GM10266 (cell line): Measurements from ENCODE around the gene KIN.
A peak's percentile ranks its signal among the peaks of the same experiment; 100 is the strongest.
"Not testable (repeated sequence)": the region's sequence is repeated elsewhere in the genome, so short reads cannot be mapped to it uniquely, and the experiment has no call there.

Source experiments
- DNase-seq: peaks from one replicate; pipeline ENCODE4 v3.0.0; 2012; ENCODE audit errors: extremely low spot score
- TF ChIP-seq, protein P1 (sequence below): IDR thresholded peaks from 2 replicates; pipeline ENCODE4 v1.5.1; 2012; ENCODE audit warnings: mild to moderate bottlenecking, low read depth; ENCODE audit not compliant: control insufficient read depth, insufficient read depth; ENCODE audit errors: missing control alignments

KIN gene

DNA sequence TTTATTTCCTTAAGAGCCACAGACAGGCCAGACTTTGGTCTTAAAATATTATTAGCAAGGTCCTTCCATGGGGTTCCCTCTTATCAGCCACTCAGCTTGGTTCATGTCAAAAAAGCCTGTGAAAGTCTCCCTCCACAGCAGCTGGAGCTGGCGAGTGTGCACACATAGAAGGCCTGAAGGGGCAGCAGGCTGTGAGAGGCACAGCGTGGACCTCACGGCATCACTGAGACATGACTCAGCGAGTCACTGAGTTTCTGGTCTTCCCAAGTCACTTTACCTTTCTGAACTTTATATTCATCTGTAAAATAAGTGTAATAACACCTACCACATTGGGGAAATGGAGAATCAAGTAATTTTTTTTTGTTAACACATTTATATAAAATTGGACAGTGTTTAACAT, 39.2 kb upstream of the KIN start:
- TF ChIP-seq, protein P1, sequence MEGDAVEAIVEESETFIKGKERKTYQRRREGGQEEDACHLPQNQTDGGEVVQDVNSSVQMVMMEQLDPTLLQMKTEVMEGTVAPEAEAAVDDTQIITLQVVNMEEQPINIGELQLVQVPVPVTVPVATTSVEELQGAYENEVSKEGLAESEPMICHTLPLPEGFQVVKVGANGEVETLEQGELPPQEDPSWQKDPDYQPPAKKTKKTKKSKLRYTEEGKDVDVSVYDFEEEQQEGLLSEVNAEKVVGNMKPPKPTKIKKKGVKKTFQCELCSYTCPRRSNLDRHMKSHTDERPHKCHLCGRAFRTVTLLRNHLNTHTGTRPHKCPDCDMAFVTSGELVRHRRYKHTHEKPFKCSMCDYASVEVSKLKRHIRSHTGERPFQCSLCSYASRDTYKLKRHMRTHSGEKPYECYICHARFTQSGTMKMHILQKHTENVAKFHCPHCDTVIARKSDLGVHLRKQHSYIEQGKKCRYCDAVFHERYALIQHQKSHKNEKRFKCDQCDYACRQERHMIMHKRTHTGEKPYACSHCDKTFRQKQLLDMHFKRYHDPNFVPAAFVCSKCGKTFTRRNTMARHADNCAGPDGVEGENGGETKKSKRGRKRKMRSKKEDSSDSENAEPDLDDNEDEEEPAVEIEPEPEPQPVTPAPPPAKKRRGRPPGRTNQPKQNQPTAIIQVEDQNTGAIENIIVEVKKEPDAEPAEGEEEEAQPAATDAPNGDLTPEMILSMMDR = no peak
- no peak for DNase-seq

DNA sequence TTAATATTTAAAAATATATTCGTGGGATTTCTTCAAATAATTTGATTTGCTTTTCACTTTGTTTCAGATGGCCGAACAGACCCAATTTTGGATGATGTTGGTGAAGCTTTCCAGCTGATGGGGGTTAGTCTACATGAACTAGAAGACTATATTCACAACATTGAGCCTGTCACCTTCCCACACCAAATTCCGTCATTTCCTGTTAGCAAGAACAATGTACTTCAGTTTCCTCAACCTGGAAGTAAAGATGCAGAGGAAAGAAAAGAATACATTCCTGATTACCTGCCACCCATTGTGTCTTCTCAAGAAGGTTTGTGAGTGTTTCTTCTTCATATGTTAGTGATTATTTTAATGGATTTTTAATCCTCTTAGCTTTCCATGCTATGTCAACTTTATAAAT, 36.5 kb upstream of the KIN start:
- no peak for DNase-seq
- TF ChIP-seq, protein P1 = no peak

DNA sequence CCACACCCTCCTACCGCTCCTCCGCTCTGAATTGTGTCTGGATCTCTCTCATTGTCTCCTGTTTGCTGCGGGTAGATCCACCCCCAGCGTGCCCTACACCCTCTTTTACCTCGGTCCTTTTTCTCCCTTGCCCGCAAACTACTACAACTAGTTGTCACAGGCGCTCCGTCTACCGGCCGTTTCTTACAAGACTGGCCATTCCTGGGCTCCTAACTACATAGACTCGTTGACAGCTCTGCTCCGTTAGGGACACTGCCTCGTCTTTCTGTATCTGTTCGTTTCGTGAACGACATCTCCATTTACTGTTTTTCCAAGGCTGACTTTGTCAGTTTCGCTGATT, 31.3 kb upstream of the KIN start:
- DNase-seq = peak; percentile 48
- TF ChIP-seq, protein P1 = peak; percentile 50

DNA sequence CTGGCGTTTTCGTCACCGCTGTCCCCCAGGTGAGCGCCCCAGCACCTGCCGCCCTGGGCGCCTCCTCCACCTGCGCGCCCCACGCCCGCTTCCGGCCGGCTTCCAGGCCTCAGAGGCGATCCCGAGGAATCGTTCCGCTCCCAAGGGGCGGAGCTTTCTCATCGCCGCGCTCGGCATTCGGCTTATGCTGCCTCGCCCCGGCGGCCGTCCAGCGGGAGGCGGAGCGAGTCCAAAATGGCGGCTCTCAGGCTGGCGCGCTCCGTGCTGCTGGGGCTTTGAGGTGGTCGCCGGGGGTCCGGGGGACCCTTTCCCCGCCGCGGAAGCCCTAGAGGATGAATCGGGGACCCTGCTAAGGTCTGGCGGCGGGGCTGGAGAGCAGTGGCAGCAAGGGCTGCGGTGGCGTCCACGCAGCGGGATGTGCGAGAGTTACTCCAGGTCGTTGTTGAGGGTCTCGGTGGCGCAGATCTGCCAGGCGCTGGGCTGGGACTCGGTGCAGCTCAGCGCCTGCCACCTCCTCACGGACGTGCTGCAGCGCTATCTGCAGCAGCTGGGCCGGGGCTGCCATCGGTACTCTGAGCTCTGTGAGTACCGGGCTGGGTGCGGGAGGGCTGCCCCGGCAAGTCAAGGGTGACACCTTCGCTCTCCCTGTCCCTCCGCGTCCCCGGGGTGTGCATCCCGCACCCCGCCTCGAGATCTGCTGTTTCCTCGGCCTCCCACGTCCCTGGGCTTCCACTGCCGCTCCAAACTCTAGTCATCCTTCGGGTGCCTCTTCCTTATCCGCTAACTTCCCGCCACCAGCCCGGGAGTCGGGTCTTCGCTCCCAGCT, 30.7 kb upstream of the KIN start, which contains the start of gene TAF3:
TSS of gene TAF3 (plus strand) at position 211 of the 826 bp plus-strand sequence. CDS start at position 416, 205 bp downstream.
- TF ChIP-seq, protein P1 = no peak
- DNase-seq = peak; percentile 90

DNA sequence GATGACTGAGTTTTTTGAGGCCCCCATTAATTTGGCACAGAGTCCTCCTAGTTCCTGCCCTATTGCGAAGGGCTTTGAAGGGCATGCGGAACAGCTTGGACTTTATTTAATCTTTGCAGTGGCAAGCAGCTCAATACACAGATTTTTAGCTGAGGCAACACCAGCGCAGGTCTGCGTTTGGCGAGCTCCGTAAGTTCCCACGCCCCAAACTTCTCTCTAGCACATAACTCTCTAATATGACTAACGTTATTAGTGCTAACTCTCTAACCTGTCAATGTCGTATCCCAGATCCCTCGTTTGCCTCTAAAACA, 30.1 kb upstream of the KIN start:
- TF ChIP-seq, protein P1 = no peak
- peak; percentile 14 for DNase-seq

DNA sequence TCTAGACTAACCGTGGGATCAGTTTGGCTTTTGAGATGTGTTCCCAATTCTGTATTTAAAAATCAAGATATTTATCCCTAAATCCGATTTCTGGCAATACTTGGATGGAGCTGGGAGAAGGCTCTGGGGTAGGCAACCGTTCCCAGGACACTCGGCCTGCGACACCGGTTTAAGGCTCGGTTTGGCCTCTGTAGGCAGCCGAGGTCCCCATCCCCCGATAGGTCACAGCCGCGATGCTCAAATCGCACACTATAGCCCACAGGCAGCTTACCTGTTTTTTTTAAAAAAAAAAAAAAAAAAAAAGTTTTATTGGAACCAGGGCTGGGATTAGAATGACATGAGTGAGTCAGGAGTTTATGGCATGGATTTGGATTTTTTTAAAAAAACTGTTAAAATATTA, 29.8 kb upstream of the KIN start:
- TF ChIP-seq, protein P1 = no peak
- DNase-seq = no peak

DNA sequence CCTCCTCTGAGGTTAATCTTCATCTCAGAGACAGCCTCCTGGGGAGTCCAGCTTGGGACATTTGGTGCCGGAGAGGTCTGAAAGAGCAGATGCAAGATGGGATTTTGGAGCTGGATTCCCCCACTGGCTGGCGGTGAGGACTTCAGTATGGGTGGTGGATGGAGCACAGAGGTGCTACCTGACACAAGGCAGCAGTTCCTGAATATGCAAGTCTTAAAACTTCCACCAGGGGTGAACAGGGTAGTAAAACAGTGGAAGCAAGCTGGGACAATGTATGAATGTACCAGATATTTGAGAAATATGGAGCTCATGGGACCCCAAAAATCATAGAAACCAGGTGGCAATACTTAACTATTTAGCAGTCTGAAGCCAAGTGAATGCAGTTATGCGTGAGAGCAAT, 25.7 kb upstream of the KIN start:
- no peak for DNase-seq
- TF ChIP-seq, protein P1 = no peak

DNA sequence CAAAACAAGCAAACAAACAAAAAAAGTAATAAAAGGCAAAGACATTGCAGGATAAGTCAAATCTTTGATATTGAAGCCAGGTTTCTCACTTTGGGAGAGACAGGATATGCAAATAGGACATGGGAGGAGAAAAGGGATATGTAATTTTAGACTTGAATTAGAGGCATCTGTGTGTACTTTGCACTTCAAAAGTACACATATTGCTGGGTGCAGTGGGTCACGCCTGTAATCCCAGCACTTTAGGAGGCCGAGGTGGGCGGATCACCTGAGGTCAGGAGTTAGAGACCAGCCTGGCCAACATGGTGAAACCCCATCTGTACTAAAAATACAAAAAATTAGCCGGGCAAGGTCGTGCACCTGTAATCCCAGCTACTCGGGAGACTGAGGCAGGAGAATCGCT, 23.9 kb upstream of the KIN start:
- DNase-seq = not testable (repeated sequence)
